ENCODE measurements around the gene SEBOX.
A peak's percentile ranks its signal among the peaks of the same experiment; 100 is the strongest.

SEBOX gene

GRCh38 chr17:28318759-28319597, 46.0 kb downstream of the SEBOX start, which contains the start of gene TMEM97 (continued):
- peak; percentile 88 for TF ChIP-seq CTCF (tag by site-specific recombination; IDR thresholded peaks at IDR 0.05)
- TF ChIP-seq ZNF239 (tag by site-specific recombination; IDR thresholded peaks at IDR 0.05), result no peak
- TF ChIP-seq ZEB2 (tag by site-specific recombination; IDR thresholded peaks at IDR 0.05), result peak; percentile 83
- TF ChIP-seq IKZF3 (tag by site-specific recombination; IDR thresholded peaks at IDR 0.05), result no peak
- TF ChIP-seq ZSCAN30 (tag by site-specific recombination; IDR thresholded peaks at IDR 0.05), result peak; percentile 61
- peak; percentile 60; the same call in 1 of the 2 replicates for TF ChIP-seq ZNF561 (tag by site-specific recombination; IDR thresholded peaks at IDR 0.05; ENCODE audit: borderline replicate concordance)
- TF ChIP-seq ZNF16 (tag by site-specific recombination; IDR thresholded peaks at IDR 0.05; ENCODE audit: low read depth), result no peak
- TF ChIP-seq HOXD13 (CRISPR knock-in tag; IDR thresholded peaks at IDR 0.05; ENCODE audit: borderline replicate concordance), result no peak
- no peak for TF ChIP-seq ZNF221 (tag by site-specific recombination; IDR thresholded peaks at IDR 0.05; ENCODE audit: borderline replicate concordance)
- TF ChIP-seq GLIS1 (tag by site-specific recombination; IDR thresholded peaks at IDR 0.05), result peak; percentile 71
- TF ChIP-seq ZNF76 (tag by site-specific recombination; IDR thresholded peaks at IDR 0.05; ENCODE audit: borderline replicate concordance, low read depth), result peak; percentile 72; the same call in 1 of the 2 replicates
- TF ChIP-seq ZBTB20 (tag by site-specific recombination; IDR thresholded peaks at IDR 0.05), result peak; percentile 60; the same call in 1 of the 2 replicates
- no peak for TF ChIP-seq ZNF626 (tag by site-specific recombination; IDR thresholded peaks at IDR 0.05)
- TF ChIP-seq PRDM10 (tag by site-specific recombination; IDR thresholded peaks at IDR 0.05), result peak; percentile 79
- TF ChIP-seq MYNN (tag by site-specific recombination; IDR thresholded peaks at IDR 0.05; ENCODE audit: borderline replicate concordance), result 0 out of 2 replicates have a peak, but pooled peaks have one; percentile 17
- TF ChIP-seq MZF1 (tag by site-specific recombination; IDR thresholded peaks at IDR 0.05; ENCODE audit: borderline replicate concordance), result no peak
- TF ChIP-seq ELK4 (IDR thresholded peaks at IDR 0.05; ENCODE audit: borderline replicate concordance, low read depth, low read length), result no peak
- TF ChIP-seq AEBP2 (tag by site-specific recombination; IDR thresholded peaks at IDR 0.05; ENCODE audit: borderline replicate concordance), result no peak
- TF ChIP-seq ZNF488 (tag by site-specific recombination; IDR thresholded peaks at IDR 0.05), result no peak
- no peak for TF ChIP-seq ZNF624 (tag by site-specific recombination; IDR thresholded peaks at IDR 0.05)
- no peak for TF ChIP-seq ZNF174 (tag by site-specific recombination; IDR thresholded peaks at IDR 0.05)
- TF ChIP-seq KLF17 (tag by site-specific recombination; IDR thresholded peaks at IDR 0.05), result peak; percentile 74
- TF ChIP-seq ZNF513 (tag by site-specific recombination; IDR thresholded peaks at IDR 0.05), result no peak
- no peak for TF ChIP-seq OSR2 (tag by site-specific recombination; IDR thresholded peaks at IDR 0.05)
- TF ChIP-seq ZNF146 (tag by site-specific recombination; IDR thresholded peaks at IDR 0.05), result 0 out of 2 replicates have a peak, but pooled peaks have one; percentile 28
- TF ChIP-seq TCF7L2 (IDR thresholded peaks at IDR 0.05; ENCODE audit: borderline replicate concordance, low read depth, low read length), result no peak
- TF ChIP-seq ZNF350 (tag by site-specific recombination; IDR thresholded peaks at IDR 0.05), result no peak

All from HEK293 (cell line).